Superior temporal gyrus (tissue), 1 donor: ENCODE results near the gene JDP2.

Source experiments
- DNase-seq: peaks from one replicate; pipeline ENCODE4 v3.0.0-alpha.2; 2016; ENCODE audit errors: extremely low spot score

The JDP2 gene

DNA sequence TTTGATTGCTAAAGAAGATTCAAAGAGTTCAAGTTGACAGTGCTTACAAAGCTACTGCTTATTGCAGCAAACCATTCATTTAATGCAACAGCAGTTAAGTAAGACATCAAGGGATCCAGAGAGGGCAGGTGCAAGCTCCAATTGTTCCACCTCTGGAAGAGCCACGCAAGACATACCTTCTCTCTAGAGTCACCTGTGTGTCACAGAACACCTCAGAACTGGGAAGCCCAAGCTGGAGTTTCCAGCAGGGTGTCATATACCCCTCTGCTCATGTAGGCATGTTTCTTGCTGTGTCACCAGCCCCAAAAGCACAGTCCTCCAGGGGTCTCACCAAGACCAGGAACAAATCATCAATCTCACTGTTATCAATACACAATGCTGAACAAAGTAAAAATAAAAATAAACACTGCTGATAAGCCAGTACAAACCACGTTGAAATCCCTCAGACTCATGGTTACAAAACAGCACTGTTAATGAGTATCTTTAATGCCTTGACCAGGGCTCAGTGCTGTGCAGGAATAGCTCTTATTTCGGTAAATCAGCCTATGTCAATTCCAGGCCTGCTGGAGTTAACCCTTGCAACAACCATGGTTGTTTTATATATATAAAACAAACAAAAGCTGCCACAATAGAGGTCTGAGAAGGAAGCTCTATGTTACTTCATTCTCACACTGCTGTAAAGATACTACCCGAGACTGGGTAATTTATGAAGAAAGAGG is 57.0 kb downstream of the JDP2 start:
- no peak for DNase-seq

DNA sequence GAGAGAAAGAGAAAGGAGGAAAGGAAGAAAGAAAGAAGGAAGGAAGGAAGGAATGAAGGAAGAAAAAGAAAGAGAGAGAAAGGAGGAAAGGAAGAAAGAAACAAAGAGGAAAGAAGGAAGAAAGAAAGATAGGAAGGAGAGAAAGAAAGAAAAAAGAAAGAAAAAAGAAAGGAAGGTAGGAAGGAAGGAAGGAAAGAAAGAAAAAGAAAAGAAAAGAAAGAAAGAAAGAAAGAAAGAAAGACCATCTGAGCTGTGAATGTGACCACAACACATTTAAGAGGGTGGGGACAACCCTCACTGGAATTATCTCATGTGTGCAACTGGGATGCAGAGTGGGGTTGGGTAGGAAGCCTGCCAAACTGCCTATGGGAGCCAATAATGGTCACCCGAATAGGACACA is 58.5 kb downstream of the JDP2 start:
- DNase-seq: no peak

DNA sequence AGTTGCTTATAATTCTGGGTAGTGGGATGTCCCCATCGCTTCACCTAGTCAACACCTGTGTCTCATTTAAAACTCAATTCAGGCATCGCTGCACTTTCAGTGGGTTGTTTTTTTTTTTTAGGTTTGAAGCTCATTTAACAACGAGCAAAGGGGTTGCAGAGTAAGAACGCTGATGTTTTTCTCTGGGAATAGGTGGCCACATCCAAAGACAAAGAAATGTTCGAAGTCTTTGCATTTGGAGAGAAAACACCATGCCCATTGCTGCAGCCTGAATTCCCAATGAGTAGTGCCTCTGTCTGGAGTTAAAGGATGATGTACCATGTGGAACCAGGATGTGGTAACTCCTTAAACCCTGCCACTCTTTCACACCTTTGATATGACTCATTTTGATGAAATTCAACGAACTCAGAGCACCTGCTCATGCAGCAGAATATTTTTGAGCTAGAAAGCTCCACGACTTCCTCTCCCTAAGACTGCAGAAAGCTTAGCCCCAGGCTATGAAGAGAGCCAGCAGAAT is 59.4 kb downstream of the JDP2 start:
- DNase-seq: no peak

DNA sequence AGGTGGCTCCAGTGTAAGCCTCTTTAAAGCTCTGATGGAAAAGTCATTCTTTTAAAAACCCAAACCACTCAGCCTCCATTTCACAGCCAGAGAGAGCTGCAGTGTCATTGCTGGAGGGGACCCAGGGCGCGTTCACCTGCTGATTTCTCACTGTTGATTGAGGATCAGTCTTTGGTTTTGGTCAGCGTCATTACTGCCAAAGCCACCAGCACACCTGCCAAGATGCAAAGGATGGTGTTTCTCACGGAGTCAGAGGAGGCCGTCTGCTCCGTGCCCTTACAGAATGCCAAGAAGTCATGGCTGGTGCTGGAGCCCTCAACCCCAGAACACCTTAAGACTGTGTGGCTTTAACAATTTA is 61.6 kb downstream of the JDP2 start:
- no peak for DNase-seq

DNA sequence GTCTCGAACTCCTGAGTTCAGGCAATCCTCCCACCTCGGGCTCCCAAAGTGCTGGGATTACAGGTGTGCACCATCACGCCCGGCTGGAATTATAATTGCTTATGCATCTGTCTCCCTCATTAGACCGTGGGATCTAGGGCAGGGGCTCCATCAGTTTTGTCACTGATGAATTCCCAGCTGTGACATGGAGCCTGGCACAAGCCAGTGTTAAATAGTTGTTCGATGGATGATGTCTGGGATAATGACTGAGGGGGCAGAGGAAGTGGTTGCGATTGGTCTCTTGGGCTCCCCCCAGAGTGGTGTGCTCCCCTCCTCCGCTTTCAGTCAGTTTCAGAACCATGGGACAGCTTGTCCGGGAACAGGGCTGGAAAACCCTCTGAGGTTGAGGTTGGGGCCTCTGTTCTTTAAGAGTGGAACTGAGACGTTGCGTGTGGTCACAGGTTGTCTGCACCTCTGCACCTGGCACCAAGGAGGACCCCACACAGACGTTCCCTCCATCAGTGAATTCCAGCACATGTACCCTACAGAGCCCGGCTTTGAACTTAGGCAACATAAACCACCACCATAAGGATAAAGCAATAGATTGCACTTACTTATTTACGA is 63.7 kb downstream of the JDP2 start:
- no peak for DNase-seq

DNA sequence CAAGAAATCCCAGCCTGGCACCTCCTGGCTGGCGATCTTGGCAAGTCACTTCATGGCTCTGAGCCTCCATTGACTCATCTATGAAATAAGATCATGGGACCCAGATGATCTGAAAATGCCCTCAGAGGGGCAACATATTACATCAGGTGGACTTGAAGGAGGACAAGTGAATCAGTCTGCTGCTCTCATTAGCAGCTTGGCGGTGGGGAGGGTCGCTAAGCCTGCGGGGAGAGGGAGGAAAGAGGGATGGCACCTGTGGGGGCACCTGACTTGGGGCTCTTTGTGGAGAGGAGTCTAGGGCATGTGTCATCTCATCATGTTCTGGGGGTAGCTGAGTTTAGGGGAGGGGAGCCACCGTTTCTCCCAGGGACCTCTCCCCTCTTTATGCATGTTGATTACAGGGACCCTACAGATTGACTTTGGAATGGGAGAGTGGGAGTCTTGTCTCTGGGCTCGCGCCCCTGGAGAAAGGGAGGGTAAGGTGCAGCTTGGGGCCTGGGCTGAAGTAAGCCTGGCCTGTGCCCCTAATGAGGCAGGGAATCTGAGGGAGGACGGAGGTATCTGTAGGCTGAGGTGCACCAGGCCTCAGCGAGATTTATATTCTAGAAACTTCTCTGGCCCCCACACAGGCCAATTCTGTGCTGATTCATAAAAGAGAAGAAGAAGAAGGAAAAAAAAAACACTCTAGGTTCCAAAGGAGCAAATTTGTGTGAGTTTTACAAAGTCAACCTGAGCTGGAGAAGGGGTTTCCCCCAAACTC is 65.2 kb downstream of the JDP2 start:
- DNase-seq: no peak

DNA sequence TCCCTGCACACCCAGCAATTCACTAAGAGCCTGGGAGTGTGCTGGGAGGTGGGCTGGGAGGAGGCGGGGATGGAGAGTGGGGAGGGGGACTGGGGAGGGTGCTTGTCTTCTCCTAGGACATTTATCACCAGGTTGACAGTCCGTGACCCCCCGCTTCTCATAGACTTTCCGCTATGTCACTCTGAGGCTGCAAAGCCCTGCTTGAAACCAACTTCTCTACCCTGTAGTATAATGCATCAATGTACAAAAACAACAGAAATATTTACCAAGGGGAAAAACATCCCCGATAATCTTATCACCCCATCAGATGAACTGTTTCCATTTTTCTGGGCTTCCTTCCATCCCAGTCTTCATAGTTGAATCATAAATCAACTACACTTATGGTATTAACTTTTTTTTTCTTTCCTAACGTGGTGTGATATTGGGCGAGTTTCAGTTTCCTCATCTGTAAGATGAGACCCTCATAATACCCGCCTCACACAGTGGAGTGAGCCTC is 65.8 kb downstream of the JDP2 start:
- DNase-seq: no peak

DNA sequence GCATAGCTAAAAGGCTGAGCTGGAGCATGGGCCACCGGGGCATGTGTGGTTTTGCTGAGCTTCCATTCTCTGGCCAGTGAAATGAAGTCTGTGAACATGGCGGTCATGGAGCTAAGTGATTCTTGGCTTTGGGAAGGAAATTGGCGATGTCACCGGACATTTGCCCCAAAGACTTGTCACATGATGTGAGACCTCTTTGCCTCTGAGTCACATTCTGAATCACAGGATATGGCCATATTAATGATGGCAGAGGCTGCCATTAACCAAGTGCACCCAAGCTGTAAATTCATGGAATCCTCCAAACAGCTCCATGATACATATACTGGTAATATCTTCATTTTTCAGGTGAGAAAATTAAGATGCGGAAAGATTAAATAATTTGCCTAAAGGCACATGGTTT is 67.1 kb downstream of the JDP2 start:
- DNase-seq: no peak

DNA sequence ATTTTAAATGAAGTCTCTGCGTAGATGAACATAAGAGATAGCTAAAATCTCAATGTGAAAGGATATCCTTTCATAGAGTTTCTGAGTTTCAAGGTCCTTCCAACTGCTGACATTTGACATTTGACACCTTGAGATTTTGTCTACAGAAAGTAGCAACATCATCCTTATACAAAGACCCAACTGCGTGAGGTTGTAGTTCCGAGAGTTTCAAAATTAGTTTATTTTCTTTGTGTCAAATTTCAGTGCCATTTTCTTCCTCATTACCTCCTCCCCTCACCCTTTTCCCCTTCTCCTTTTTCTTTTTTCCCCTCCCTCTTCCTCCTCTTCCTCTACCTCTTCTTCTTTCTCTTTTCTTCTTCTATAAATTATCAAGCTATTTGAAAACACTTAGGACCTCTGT is 67.6 kb downstream of the JDP2 start:
- DNase-seq: no peak

DNA sequence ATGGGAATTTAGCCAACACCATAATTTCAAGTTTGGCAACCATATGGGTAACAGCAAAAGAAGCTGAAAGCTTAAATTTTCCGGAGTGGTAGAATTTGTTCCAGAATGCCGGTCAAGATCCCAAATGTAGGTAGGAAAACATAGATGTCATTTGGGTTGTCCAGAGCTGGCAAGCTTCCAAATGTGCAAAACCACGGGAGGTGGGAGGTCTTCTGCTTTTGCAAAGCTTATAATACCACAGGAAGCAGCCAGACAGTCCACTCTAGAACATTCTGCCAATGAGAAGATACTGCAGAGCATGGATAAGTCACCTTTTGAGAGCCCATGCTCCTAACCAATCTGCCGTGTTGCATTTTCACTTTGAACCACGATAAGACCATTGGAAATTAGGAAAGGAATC is 68.1 kb downstream of the JDP2 start:
- no peak for DNase-seq

DNA sequence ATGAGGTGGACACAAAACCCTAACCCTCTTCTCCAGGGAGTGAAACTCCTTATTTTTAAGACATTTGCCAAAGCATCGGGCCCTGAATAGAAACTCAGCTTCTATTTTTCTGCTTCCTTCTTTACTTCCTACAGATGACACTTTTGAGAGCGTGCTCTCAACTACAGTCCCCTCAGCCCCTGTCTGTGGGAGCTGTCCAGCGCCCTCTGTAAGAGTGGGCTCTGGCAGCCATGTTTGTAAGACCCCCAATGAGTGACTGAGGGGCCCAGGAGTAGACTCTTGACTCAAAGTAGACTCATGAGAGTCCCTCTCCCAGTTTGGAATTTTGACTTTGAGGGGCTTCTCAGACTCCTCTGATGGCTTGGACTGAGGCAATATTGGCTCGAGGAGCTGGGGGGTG is 68.9 kb downstream of the JDP2 start:
- DNase-seq: no peak

DNA sequence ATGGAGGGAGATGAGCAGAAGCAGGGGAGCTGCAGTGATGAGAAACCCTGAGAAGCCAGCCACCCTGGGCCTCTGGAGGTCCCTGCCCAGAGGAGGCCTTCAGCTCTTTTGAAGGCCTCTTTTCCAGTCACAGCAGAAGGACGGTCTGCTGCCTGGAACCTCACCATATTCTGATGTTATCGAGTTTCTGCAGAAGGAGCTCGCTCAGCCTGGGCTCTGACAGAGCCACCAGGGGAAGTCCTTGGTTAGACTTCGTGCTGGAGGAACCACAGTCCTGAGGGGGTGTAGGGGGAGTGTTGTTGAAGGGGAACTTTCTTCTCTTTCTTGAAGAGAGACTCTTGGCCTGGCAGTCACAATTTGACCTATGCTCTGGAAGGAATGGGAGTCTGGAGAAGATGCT is 69.4 kb downstream of the JDP2 start:
- no peak for DNase-seq

DNA sequence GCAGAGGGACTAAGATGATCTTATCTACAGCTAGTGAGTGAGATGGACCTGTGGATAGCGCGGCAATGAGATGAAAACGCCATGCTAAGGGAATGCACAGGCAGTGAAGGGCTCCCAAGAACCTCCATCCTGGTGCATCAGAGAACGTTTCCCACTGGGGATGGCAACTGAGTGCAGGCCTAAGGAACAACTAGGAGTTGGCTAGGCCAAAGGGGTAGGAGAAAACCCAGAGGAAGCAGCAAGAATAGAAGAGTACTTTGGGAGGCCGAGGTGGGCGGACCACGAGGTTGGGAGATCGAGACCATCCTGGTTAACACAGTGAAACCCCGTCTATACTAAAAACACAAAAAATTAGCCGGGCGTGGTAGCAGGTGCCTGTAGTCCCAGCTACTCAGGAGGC is 69.9 kb downstream of the JDP2 start:
- no peak for DNase-seq

DNA sequence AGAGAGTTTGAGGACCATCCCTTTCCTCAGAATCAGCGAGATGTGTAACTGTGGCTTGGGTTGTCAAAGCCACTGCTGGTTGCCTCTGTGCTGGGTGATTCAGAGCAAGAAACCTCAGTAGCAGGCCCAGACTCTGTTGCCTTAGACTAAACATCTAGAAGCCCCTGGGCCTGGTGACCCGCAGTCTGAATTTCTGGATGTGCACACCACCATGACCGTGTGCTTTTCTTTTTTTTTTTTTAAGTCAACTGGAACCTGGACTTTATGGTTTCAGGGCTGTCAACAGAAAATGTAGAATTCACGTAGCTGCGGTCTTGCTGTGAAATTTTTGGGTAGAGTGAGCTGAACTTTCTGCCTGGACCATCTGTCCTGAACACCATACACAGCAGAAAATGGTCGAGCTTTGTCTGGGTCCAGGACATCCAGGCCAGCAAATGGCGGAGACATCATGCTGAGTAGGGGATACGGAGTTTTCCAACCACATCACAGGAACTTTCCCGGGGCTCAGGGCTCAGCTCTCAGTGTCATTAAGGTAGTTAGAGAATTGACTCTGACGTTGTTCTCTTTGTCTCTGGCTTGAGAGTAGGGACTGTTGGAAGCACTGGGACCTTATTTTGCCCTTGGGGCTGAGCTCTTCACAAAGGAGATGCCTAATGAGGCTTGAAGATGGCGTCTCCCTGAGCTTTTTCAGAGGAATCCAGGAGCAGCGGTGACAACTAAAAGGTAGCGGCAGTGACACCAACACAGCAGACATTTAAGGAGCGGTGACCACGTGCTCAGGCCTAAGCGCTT is 71.5 kb downstream of the JDP2 start:
- no peak for DNase-seq

DNA sequence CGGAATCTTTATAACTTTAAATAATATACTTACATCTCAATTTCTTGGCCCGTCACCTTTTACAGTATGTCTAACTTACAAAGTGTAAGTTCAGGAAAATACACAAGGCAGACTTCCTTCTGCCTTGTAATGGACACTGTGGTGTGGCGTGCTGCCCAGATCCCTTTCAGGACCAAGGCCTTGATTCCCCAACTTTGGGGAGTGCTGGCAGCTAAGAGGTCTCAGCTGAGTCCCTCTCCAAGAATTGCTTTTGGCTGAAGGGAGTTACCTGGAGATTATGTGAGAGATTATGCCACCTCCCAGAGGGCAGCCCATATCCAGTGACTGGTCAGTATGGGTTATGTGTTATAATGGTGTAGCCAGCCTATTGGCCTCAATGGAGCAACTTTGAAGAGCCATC is 73.3 kb downstream of the JDP2 start:
- no peak for DNase-seq

DNA sequence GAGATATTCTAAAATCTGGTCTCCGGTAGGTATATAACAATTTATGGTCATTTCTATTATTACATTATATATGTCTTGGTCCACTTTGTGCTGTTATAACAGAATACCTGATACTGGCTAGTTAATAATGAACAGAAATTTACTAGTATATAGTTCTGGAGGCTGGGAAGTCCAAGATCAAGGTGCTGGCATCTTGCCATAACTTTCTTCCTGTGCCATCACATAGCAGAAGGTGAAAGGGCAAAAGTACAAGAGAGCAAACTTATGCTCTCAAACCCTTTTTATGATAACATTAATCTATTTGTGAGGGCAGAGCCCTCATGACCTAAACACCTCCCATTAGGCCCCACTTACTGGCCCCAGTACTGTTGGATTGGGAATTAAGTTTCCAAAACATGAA is 76.6 kb downstream of the JDP2 start:
- no peak for DNase-seq

DNA sequence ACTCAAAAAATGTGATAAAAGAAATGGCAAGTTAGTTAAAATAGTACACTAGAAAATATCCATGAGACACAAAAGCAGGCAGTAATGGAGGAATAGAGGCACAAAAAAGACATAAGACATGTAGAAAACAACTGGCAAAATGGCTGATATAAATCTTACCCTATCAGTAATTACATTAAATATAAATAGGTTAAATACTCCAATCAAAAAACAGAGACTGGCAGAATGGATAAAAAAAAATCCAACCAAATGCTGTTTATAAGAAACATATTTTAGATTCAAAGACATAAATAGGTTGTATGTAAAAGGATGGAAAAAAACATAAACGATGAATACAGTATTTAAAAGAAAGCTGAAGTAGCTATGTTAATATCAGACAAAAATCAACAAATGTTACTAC is 79.1 kb downstream of the JDP2 start:
- DNase-seq: no peak

DNA sequence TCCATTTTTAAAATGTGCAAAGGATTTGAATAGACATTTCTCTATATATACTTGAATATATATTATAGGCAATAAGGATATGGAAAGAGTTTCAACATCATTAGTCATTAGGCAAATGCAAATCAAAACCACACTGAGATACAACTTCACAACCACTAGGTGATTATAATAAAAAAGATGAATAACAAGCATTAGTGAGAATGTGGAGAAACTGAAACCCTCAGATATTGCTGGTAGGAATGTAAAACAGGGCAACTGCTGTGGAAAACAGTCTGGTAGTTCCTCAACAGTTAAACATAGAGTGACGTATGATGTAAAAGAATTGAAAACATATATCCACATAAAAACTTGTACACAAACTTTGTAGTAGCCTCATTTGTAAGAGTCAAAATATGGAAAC is 82.7 kb downstream of the JDP2 start:
- DNase-seq: no peak

DNA sequence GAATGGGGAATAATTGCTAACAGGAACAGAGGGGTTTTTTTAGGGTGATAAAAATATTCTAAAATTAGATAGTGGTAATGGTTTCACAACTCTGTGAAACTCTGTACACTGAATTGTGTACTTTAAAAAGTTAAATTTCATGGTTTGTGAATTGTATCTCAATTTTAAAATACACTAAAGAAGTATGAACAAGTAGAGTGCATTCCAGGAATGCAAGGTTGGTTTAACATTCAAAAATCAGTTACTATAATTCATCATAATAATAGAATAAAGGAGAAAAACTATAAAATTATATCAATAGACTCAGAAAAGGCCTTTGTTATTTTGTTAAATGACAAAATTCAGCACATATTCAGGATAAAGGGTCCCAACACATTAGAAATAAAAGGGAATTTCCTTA is 83.4 kb downstream of the JDP2 start:
- no peak for DNase-seq

DNA sequence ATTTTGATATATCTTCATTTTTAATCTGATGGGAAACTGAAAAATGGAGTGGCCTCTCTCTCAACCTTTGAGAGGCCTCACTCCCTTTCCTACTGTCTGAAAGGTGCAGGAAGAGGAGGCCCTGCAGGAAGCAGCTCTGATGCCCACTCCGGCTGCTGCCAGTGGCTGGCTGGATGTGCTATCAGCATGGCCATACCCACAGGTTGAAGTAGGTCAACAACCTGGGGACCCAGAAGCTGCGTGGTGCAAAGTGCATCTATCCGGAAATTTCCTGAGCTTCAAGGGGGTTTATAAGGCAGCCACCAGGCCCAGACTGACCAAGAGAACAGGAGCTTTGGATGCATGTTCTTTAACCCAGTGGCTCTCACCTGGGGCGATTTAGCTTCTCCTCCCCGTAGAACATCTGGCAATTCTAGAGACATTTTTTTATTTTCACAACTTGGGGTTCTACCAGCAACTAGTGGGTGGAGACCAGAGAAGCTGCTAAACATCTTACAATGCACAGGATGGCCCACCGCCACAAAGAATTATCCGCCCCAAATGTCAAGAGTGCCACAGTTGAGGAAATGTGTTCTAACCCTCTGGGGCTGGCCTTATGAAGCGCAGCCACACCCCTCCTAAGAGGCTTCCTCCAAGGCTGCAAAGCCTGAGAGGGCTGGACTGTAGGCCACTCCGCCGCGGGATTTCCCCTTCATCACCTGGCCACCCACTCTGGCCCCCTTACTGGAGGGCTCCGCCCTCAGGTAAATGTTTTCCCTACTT is 86.3 kb downstream of the JDP2 start:
- no peak for DNase-seq
